HG03432 (cell line): ENCODE data around the gene MLLT6.
"Not testable (repeated sequence)": the region's sequence is repeated elsewhere in the genome, so short reads cannot be mapped to it uniquely, and the experiment has no call there.

Experiments used
- ATAC-seq: cut with Tn5 transposase; IDR thresholded peaks from one replicate; pipeline ENCODE4 v1.9.1; 2021; ENCODE audit warnings: mild to moderate bottlenecking, moderate library complexity; ENCODE audit not compliant: unreplicated experiment

The MLLT6 gene

DNA sequence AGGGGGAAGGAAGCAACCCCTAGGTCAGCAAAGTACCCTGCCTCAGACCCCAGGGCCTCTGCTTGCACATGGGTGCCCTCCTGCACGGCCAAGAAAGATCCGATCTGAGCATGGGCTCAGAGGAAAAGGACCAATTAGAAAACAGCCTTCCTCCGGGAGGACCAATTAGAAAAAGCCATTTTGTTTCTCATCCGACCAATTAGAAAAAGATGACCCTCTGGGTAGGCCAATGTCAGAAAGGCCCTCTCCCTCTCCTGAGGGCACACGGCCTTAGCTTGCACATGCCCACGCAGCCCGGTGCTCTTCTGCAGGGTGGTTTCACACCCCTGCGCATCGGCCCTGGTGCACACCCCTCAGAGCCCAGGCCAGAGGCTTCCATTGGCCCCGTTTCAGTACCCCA is 20.0 kb downstream of the MLLT6 start:
- ATAC-seq = no peak

DNA sequence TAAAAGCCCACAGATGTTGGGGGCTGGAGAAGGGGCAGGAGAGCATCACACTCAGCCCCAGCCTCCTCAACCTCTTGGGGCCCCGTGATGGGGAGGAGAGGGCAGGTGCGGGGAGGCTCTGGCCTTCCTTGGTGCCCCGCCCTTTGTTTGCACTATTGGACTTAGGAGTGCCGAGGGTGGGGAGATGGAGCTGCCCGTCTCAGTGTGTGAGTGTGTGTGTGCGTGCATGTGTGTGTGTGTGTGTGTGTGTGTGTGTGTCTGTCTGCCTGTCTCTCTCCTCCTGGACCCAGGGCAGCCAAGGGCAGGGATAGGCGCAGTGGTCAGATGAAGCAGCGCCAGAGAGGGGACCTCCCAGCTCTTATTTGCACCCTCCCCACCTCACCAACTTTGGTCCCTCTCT is 21.1 kb downstream of the MLLT6 start:
- ATAC-seq = not testable (repeated sequence)

GRCh38 chr17:38727736-38728135 is 22.7 kb downstream of the MLLT6 start:
- ATAC-seq = no peak

GRCh38 chr17:38728290-38728831 is 23.3 kb downstream of the MLLT6 start:
- ATAC-seq = no peak

DNA sequence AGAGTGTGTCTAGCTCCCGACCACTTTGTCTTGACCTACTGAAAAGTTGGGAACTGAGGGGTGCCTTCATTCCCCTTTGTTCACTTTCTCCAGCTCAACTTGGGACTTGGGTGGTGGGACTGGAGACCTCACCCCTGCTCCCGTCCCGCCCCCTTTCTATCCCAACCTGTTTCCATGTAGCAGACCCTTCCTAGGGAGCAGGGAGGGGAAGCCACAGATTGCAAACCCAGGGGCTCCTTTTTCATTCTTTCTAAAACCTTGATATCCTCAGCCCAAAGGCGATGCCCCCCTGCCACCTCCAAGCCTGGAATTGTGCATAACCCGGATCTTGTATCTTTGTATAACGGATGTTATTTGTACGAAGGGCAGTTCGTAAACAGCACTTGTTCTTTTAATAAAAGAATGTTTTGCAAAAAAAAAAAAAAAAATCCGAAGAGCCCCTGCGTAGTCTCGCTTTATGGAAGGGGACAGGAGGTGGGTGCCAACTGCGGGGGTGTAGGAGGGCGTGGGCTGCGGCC is 24.4 kb downstream of the MLLT6 start:
- ATAC-seq = no peak

- peak; percentile 77 for ATAC-seq
Measured at GRCh38 chr17:38729886-38730525, 24.9 kb downstream of the MLLT6 start, which contains the start of gene CISD3. CISD3 (plus strand) TSS chr17:38730341; CDS start chr17:38730359, 18 bp downstream.

DNA sequence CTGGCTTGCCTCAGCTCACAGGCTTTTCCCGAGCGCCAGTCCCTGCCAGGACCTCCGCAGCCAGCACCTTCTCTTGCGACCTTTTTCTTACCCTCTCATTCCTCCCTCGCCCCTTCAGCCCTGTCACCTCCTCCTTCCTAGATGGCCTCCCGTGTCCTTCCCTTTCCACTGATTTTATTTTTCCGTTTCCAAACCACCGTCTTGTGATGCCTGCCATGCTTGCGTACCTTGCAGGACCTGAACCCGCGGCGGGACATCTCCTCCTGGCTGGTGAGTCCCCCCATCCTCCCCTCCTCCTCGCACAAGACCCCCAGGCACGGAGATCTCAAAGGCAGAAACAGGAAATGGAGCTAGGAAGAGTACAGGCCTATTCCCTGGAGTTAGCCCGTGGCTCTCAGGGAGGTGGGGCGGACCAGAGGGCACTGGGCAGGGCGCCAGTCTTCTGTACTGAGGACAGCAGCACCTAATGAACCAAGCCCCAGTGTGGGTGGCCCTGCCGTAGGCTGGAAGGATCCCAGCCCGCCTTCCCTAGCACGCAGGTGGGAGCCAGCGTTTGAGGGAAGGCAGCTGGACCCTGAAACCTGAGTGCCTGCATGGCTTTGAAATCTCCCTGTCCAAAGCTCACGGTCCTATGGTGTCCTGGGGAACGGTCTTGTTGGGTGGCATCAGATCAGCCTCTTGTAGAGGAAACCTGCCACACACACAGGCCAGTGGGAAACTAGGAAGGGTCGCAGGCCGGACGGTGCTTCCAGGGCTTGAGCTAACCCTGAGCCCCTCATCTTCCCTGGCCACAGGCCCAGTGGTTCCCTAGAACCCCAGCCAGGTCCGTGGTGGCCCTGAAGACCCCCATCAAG is 25.7 kb downstream of the MLLT6 start:
- no peak for ATAC-seq

DNA sequence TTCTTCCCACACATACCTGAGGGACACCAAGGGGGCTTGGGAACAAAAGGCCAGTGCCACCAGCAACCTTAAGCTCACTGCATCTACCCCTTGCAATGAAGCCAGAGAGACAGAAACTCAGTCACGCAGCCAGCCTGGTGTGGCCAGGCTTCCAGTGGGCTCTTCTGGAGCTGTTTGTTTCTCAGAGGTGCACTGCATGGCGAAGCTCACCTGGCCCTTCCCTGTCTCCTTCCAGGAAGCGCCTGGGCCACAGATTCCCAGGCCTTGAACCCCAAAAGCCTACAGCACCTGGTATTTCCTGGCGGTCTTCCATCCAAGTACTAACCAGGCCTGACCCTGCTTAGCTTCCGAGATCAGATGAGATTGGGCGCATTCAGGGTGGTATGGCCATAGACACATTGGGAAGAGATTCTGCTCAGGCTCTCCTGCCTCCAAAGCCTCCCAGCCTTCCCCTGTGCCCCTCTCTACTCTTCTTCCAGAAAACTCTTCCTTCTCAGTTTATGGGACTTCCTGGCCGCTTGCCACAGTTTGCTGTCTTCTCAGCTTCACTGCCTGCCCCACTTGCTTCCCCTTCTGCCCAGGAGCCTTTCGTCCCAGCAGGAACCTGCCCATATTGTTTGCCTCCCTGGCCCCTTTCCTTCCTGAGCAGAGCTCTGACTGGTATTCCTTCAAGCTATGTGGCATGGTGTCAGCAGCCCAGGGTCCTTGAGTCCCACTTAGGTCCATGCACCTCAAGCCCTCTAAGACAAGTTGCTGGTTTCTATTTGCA is 26.6 kb downstream of the MLLT6 start:
- ATAC-seq = no peak

- no peak for ATAC-seq
Measured at GRCh38 chr17:38732376-38733281, 27.6 kb downstream of the MLLT6 start.

- ATAC-seq = no peak
Measured at GRCh38 chr17:38733282-38733981, 28.4 kb downstream of the MLLT6 start.

DNA sequence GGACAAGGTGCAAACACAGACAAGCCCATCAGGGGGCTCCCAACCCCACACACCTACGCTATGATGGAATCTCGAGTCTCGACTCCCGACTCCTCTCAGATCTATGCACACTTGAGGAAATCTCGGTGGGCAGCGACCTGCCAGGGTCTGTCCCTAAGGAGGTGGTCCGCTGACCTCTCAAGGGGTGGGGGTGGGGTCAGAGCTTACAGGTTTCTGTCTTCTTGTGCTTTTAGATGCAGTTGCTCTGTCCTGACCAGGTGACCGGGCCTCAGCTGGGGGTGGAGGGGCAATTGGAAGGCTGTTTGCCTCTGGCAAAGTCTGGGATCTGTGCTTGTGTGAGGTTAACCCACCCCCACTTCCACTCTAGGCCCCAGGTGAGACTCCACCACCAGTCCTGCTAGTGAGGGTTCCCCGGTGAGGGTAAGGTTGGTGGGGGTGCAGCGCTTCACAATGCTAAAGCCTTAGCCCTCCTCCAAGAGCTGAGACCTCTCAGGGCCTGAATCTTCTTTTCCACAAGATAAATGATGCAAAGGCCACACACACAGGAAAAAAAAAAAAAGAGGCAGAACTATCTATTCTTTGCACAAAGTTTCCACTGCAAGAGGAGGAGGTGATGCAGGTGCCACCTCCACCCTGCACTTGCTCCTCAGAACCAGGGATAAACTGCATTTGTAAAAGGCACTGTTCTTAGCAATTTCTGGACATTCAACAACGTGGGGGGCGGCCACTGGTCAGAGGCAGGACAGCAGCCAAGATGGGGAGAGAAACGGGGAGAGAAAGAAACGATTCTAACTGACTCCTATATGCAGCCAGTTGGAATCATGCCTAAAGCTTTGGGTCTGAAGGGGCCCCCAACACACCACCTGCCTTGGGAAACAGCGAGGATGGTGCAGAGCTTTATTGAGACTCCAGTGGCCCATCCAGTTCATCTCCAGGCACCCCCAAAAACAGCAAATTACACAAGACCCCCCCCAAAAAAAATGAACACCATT is 29.2 kb downstream of the MLLT6 start:
- no peak for ATAC-seq

GRCh38 chr17:38735161-38735997 is 30.3 kb downstream of the MLLT6 start:
- ATAC-seq = no peak

GRCh38 chr17:38738007-38738662 is 33.1 kb downstream of the MLLT6 start:
- no peak for ATAC-seq

DNA sequence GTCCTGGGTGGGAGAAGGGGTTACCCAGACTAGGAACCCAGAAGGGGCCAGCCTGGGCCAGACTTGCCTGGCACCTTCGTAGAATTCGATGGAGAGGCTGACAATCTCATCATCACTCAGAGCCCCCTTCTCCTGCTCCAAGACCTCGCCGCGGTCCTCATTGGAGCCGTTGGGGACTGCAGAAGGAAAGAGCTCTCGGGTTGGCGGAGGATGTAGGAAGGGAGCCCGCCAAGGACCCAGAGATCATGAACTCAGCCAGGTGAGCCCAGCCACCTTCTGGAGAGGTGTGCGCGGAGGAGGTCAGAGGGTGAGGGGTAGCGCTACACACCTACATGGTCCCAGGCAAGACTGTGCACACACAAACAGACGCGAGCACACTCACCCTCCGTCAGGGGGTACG is 33.6 kb downstream of the MLLT6 start:
- no peak for ATAC-seq

- no peak for ATAC-seq
Measured at GRCh38 chr17:38739305-38739704, 34.2 kb downstream of the MLLT6 start.

GRCh38 chr17:38740044-38740443 is 35.0 kb downstream of the MLLT6 start:
- no peak for ATAC-seq

GRCh38 chr17:38740806-38741205 is 35.7 kb downstream of the MLLT6 start:
- ATAC-seq = no peak
